ENCODE data around the gene UTS2R.

DNA sequence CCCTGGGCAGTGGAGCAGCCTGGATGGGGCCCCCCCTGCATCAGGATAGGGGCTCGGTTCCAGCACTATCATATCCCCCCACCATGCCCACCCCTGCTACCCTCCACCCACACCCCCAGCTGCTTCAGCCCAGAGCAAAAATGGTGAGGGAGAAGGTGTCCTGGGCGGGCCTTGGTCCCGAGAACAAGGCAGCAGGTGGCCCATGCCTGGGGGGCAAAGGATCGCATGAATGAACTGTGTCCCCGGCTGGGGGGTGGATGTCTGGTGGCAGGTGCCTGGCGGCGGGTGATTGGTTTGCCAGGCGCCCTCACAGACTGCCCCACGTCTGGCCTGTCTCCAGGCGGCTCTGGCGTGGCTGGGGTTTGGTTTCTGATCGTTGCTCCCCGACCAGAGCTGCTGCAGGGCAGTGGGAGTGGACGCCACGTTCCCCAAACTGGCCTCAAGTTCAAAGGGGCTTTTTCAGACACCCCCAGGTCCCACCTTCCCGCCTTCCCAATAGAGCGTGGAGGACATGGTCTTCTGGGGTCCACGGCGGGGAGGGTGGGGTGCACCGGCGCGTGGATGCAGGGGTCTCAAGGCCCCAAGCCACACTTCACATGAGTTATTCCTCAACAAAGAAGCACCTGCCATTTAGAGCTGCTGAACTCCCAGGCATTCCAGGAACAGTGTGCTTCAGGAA lies 12.6 kb downstream of the UTS2R start:
- no peak for TF ChIP-seq POLR2A (IDR thresholded peaks at IDR 0.05; ENCODE audit: low read length)
- no peak for TF ChIP-seq GATA1 (IDR thresholded peaks at IDR 0.05; ENCODE audit: low read depth, low read length)

Data from erythroblast (primary cell).